Left ventricle myocardium inferior (tissue), 1 donor: ENCODE results near the gene VPS37D. TPM values are rescaled to one million over a fixed set of nuclear protein-coding genes. Genes with fewer than 3 reads are reported as not detected.
A peak's percentile ranks its signal among the peaks of the same experiment; 100 is the strongest.

ENCODE experiments used
- DNase-seq: peaks from one replicate; pipeline ENCODE4 v3.0.0-alpha.2; 2020
- H3K27ac ChIP-seq: fragments of 200-600 bp; replicated peaks from 2 replicates; pipeline ENCODE4 v1.8.0; 2021
- H3K27me3 ChIP-seq: fragments of 200-600 bp; 2 replicates; pipeline ENCODE4 v1.8.0; 2021; ENCODE audit warnings: low read depth
- H3K36me3 ChIP-seq: fragments of 200-600 bp; 2 replicates; pipeline ENCODE4 v1.8.0; 2021
- H3K4me1 ChIP-seq: fragments of 200-600 bp; 2 replicates; pipeline ENCODE4 v1.8.0; 2021
- H3K4me3 ChIP-seq: fragments of 200-600 bp; 2 replicates; pipeline ENCODE4 v1.8.0; 2021; ENCODE audit warnings: mild to moderate bottlenecking, moderate library complexity
- H3K9me3 ChIP-seq: fragments of 200-600 bp; replicated peaks from 2 replicates; pipeline ENCODE4 v1.8.0; 2021
- CTCF ChIP-seq: fragments of 200-600 bp; IDR thresholded peaks from 2 replicates; pipeline ENCODE4 v1.8.0; 2021; ENCODE audit warnings: antibody characterized with exemption, mild to moderate bottlenecking, borderline replicate concordance
- intact Hi-C: fragments of 100-400 bp; cut with micrococcal nuclease; formaldehyde crosslinking; loops from one replicate; pipeline ENCODE4 v1.11.0; 2022
- total RNA-seq: library from RNA; stranded (reverse); fragmentation: NEBNext Ultra II Directional; extraction: Animal tissue kit (Norgen Biotek cat#: 25700); gene quantifications from one replicate; pipeline ENCODE4 v1.2.1, GENCODE V29; 2021
- donor health status: DM: no; HTN: yes; CAD: no; lungs with severe emphysema.

Gene VPS37D
- total RNA-seq, 1 donor from 2014 or later = 3.1 TPM

GRCh38 chr7:73683788-73684693, 16.4 kb downstream of the VPS37D start:
- Histone ChIP-seq H3K9me3 (no peaks in the 10 kb centered on the region), H3K4me3 (peak overlapping the region; percentile 100), H3K4me1 (peaks cover 64% of the 10 kb centered on the region), H3K27me3 (no peaks in the 10 kb centered on the region), H3K36me3 (peaks cover 29% of the 10 kb centered on the region), H3K27ac (peak overlapping the region; percentile 93)
- no peak for DNase-seq
- TF ChIP-seq CTCF = no peak
- intact Hi-C loops = no loop called here

GRCh38 chr7:73685311-73685710, 17.7 kb downstream of the VPS37D start:
- H3K4me1 ChIP-seq = peaks cover 52% of the 10 kb centered on the region
- TF ChIP-seq CTCF = no peak
- H3K9me3 ChIP-seq = no peaks in the 10 kb centered on the region
- H3K27ac ChIP-seq = no peak overlapping the region
- intact Hi-C loops = no loop called here
- H3K4me3 ChIP-seq = no peak overlapping the region
- DNase-seq = no peak
- no peaks in the 10 kb centered on the region for H3K27me3 ChIP-seq
- H3K36me3 ChIP-seq = peaks cover 39% of the 10 kb centered on the region

- H3K4me1 ChIP-seq = peaks cover 22% of the 10 kb centered on the region
- intact Hi-C loops = no loop called here
- peaks cover 67% of the 10 kb centered on the region for H3K36me3 ChIP-seq
- H3K9me3 ChIP-seq = no peaks in the 10 kb centered on the region
- no peaks in the 10 kb centered on the region for H3K27me3 ChIP-seq
- H3K27ac ChIP-seq = no peak overlapping the region
- DNase-seq = no peak
- no peak for TF ChIP-seq CTCF
- H3K4me3 ChIP-seq = no peak overlapping the region
These were observed 20.7 kb downstream of the VPS37D start for GRCh38 chr7:73688288-73688687.

GRCh38 chr7:73690646-73691045, 23.0 kb downstream of the VPS37D start:
- no peak for TF ChIP-seq CTCF

GRCh38 chr7:73696372-73696771, 28.7 kb downstream of the VPS37D start:
- Histone ChIP-seq H3K4me1 (no peaks in the 10 kb centered on the region), H3K4me3 (no peak overlapping the region), H3K27me3 (no peaks in the 10 kb centered on the region), H3K27ac (no peak overlapping the region), H3K9me3 (no peaks in the 10 kb centered on the region), H3K36me3 (peaks cover 86% of the 10 kb centered on the region)
- intact Hi-C loops = no loop called here
- TF ChIP-seq CTCF = no peak
- DNase-seq = no peak

More at GRCh38 chr7:73690646-73691045, 23.0 kb downstream of the VPS37D start:
- Histone ChIP-seq H3K4me1 (no peaks in the 10 kb centered on the region), H3K9me3 (no peaks in the 10 kb centered on the region), H3K27ac (no peak overlapping the region), H3K36me3 (peaks cover 90% of the 10 kb centered on the region), H3K4me3 (no peak overlapping the region), H3K27me3 (no peaks in the 10 kb centered on the region)
- no peak for DNase-seq
- intact Hi-C loops = no loop called here
